Measurements from ENCODE around the gene TMEM181.

The TMEM181 gene

GRCh38 chr6:158620963-158621693 lies 61.2 kb downstream of the TMEM181 start:
- no peak for DNase-seq
- Histone ChIP-seq H3K9me3 (ENCODE audit: severe bottlenecking) (no peaks in the 10 kb centered on the region), H3K27me3 (ENCODE audit: insufficient read depth, low read depth, severe bottlenecking) (no peaks in the 10 kb centered on the region), H3K4me3 (ENCODE audit: low read depth, low read length) (no peak overlapping the region), H3K27ac (no peak overlapping the region), H3K36me3 (peaks cover 45% of the 10 kb centered on the region)
- no peak for TF ChIP-seq CTCF (IDR thresholded peaks at IDR 0.05; ENCODE audit: low read depth, low read length)

- H3K27me3 ChIP-seq (ENCODE audit: insufficient read depth, low read depth, severe bottlenecking) = no peaks in the 10 kb centered on the region
- no peak for DNase-seq
- peaks cover 51% of the 10 kb centered on the region for H3K36me3 ChIP-seq
- TF ChIP-seq CTCF (IDR thresholded peaks at IDR 0.05; ENCODE audit: low read depth, low read length) = no peak
- no peak overlapping the region for H3K27ac ChIP-seq
- no peak overlapping the region for H3K4me3 ChIP-seq (ENCODE audit: low read depth, low read length)
- H3K9me3 ChIP-seq (ENCODE audit: severe bottlenecking) = no peaks in the 10 kb centered on the region
Measured at GRCh38 chr6:158621694-158622544, 62.0 kb downstream of the TMEM181 start.

- no peak for DNase-seq
- Histone ChIP-seq H3K4me3 (ENCODE audit: low read depth, low read length) (no peak overlapping the region), H3K9me3 (ENCODE audit: severe bottlenecking) (no peaks in the 10 kb centered on the region), H3K36me3 (peaks cover 57% of the 10 kb centered on the region), H3K27me3 (ENCODE audit: insufficient read depth, low read depth, severe bottlenecking) (no peaks in the 10 kb centered on the region), H3K27ac (no peak overlapping the region)
- TF ChIP-seq CTCF (IDR thresholded peaks at IDR 0.05; ENCODE audit: low read depth, low read length) = no peak
Measured at GRCh38 chr6:158622545-158623190, 62.8 kb downstream of the TMEM181 start.

GRCh38 chr6:158624684-158625682 lies 65.1 kb downstream of the TMEM181 start:
- no peaks in the 10 kb centered on the region for H3K9me3 ChIP-seq (ENCODE audit: severe bottlenecking)
- peaks cover 57% of the 10 kb centered on the region for H3K36me3 ChIP-seq
- no peak overlapping the region for H3K27ac ChIP-seq
- no peak for TF ChIP-seq CTCF (IDR thresholded peaks at IDR 0.05; ENCODE audit: low read depth, low read length)
- no peak for DNase-seq
- no peaks in the 10 kb centered on the region for H3K27me3 ChIP-seq (ENCODE audit: insufficient read depth, low read depth, severe bottlenecking)
- no peak overlapping the region for H3K4me3 ChIP-seq (ENCODE audit: low read depth, low read length)

GRCh38 chr6:158625881-158626305 lies 66.0 kb downstream of the TMEM181 start:
- Histone ChIP-seq H3K27me3 (ENCODE audit: insufficient read depth, low read depth, severe bottlenecking) (no peaks in the 10 kb centered on the region), H3K27ac (no peak overlapping the region), H3K4me3 (ENCODE audit: low read depth, low read length) (no peak overlapping the region), H3K9me3 (ENCODE audit: severe bottlenecking) (no peaks in the 10 kb centered on the region), H3K36me3 (peaks cover 52% of the 10 kb centered on the region)
- no peak for TF ChIP-seq CTCF (IDR thresholded peaks at IDR 0.05; ENCODE audit: low read depth, low read length)
- DNase-seq = no peak

Data from WERI-Rb-1 (cell line).